Lung (tissue), 12 donors: ENCODE measurements around the gene PSEN2. TPM values are rescaled to one million over a fixed set of nuclear protein-coding genes. Genes with fewer than 3 reads are reported as not detected.

Source experiments
- ATAC-seq: fragments of 200-7000 bp; cut with Tn5 transposase; one replicate; pipeline ENCODE4 v1.9.1; 2020; ENCODE audit warnings: moderate number of reproducible peaks; ENCODE audit not compliant: insufficient read depth, low FRiP score
- DNase-seq, 3 donors: peaks; one replicate each; pipeline ENCODE4 v3.0.0-alpha.2; 2013 to 2017
- H3K27ac ChIP-seq, 2 donors: one replicate each; pipeline ENCODE4 v1.5.1; 2013; ENCODE audit warnings: mild to moderate bottlenecking in 2 of 2, moderate library complexity in 2 of 2, control low read depth in 1 of 2, inconsistent platforms in 1 of 2, low read depth in 1 of 2, low read length in 1 of 2
- H3K27me3 ChIP-seq, 3 donors: one replicate each; pipeline ENCODE4 v1.5.1; 2013; ENCODE audit warnings: low read length in 2 of 3; ENCODE audit not compliant: control insufficient read depth in 3 of 3, insufficient read depth in 3 of 3
- H3K36me3 ChIP-seq, 4 donors: one replicate each; pipeline ENCODE4 v1.5.1; 2013; ENCODE audit warnings: low read length in 4 of 4, mild to moderate bottlenecking in 1 of 4, moderate library complexity in 1 of 4; ENCODE audit not compliant: control insufficient read depth in 4 of 4, insufficient read depth in 4 of 4
- H3K4me1 ChIP-seq, 5 donors: one replicate each; pipeline ENCODE4 v1.5.1; 2013; ENCODE audit warnings: low read length in 5 of 5, mild to moderate bottlenecking in 2 of 5, moderate library complexity in 1 of 5; ENCODE audit not compliant: control insufficient read depth in 5 of 5, insufficient read depth in 5 of 5
- H3K4me3 ChIP-seq: one replicate; pipeline ENCODE4 v1.5.1; 2013; ENCODE audit warnings: mild to moderate bottlenecking, control low read depth, moderate library complexity
- H3K9ac ChIP-seq, 2 donors: one replicate each; pipeline ENCODE4 v1.5.1; 2013; ENCODE audit warnings: low read length in 2 of 2, control low read depth in 1 of 2; ENCODE audit not compliant: insufficient read depth in 1 of 2
- H3K9me3 ChIP-seq, 4 donors: one replicate each; pipeline ENCODE4 v1.5.1; 2013; ENCODE audit warnings: low read length in 3 of 4, mild to moderate bottlenecking in 1 of 4, moderate library complexity in 1 of 4; ENCODE audit not compliant: control insufficient read depth in 4 of 4, insufficient read depth in 3 of 4
- WGBS, 2 donors: extraction: QIAGEN DNeasy Blood & Tissue Kit; methylation state at CpG; one replicate each; pipeline ENCODE4 v1.1.7; 2013; 5-methylcytosine and 5-hydroxymethylcytosine counted together
- polyA plus RNA-seq, 2 donors: library from polyadenylated mRNA; stranded (reverse); fragments of 200-250 nt; gene quantifications; one replicate each; pipeline ENCODE4 v1.2.1, GENCODE V29; 2013
- total RNA-seq, 2 donors: library from RNA; depleted of rRNA in 1 of 2; stranded (reverse); fragments of >200 nt in 1 of 2; gene quantifications; one replicate each; pipeline ENCODE4 v1.2.1, GENCODE V29; 2014 to 2021
- TF ChIP-seq, protein P1 (sequence below): IDR thresholded peaks from 2 replicates; pipeline ENCODE4 v1.5.1; 2012; ENCODE audit warnings: mild to moderate bottlenecking; ENCODE audit errors: control extremely low read depth, extremely low read depth
- donor health status: control.
- donor health status: control.
- donor health status: Bipolar disorder and iron deficiency.
- donor health status: healthy.
- donor health status: DM: yes; HTN: yes; CAD: no.

The PSEN2 gene
- total and polyA plus RNA-seq, 4 donors: 16.4 to 28.1 (median 18.7) TPM

DNA sequence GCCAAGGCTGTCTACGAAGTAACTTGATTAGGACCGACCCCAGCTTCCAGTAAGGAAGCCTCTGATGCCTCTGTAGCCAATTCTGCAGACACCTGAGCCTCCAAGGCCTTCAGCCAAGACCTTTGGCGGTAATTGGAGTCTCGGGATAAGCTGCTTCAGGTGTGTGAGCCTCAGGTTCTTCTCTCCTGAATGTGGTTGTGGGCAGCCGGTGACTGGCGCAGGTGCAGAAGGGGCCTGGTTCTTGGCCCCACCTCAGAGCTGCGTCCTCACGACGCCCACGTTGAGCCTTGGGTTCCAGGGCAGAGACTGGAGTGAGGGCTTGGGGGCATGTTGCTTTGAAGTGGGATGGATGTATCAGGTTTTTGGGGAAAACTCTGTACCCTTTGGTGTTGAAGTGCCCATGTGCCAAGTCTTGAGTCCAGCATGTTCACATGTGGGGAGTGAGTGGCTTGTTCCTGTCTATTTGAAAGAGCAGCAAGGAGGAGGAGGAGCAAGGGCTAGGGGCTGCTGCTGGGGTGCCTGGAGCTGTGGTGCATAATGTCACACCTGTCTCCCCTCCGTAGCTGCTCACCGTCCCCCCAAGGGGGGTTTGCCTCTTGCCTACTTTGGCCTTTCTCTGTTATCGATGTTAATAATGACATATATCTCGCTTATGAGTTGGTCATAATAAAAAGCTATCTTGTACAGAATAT, 1.4 kb downstream of the PSEN2 start:
- no peak for ATAC-seq
- H3K9ac ChIP-seq: peak overlapping the region in 1 of 2 donors; percentile 68
- 84 to 88% methylated on average over 14 of the region's 14 CpGs for WGBS, 2 donors
- TF ChIP-seq, protein P1, sequence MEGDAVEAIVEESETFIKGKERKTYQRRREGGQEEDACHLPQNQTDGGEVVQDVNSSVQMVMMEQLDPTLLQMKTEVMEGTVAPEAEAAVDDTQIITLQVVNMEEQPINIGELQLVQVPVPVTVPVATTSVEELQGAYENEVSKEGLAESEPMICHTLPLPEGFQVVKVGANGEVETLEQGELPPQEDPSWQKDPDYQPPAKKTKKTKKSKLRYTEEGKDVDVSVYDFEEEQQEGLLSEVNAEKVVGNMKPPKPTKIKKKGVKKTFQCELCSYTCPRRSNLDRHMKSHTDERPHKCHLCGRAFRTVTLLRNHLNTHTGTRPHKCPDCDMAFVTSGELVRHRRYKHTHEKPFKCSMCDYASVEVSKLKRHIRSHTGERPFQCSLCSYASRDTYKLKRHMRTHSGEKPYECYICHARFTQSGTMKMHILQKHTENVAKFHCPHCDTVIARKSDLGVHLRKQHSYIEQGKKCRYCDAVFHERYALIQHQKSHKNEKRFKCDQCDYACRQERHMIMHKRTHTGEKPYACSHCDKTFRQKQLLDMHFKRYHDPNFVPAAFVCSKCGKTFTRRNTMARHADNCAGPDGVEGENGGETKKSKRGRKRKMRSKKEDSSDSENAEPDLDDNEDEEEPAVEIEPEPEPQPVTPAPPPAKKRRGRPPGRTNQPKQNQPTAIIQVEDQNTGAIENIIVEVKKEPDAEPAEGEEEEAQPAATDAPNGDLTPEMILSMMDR: no peak
- no peaks in the 10 kb centered on the region for H3K36me3 ChIP-seq
- H3K27me3 ChIP-seq: peaks cover 0 to 12% (median 0%) of the 10 kb centered on the region in 3 donors
- no peaks in the 10 kb centered on the region for H3K9me3 ChIP-seq
- no peak overlapping the region for H3K27ac ChIP-seq
- peaks cover 0 to 18% (median 9%) of the 10 kb centered on the region in 5 donors for H3K4me1 ChIP-seq
- H3K4me3 ChIP-seq: peak overlapping the region; percentile 72
- DNase-seq: no peak

DNA sequence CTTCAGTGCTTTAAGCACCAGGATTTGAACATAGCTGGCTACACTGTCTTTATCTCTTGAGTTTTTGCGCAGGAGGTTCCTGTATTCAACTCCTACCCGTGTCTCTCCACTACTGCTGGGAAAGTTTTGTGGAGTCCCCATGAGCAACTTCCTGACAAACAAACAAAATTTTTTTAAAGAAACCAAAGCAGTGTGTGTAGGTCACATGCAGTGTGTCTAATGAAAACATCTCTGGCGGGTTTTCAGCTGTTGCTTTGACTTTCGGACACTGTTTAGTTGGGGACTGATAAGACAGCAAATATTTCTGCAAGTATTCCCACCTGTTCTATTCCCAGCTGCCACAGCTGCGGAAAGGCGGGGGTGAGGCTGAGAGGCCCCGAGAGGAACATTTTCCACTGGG, 2.0 kb downstream of the PSEN2 start:
- peak in 2 of 3 donors; percentile 20 to 25 for DNase-seq
- H3K4me1 ChIP-seq: peaks cover 0 to 18% (median 9%) of the 10 kb centered on the region in 5 donors
- no peak overlapping the region for H3K27ac ChIP-seq
- TF ChIP-seq, protein P1: no peak
- WGBS, 2 donors: 61 to 64% methylated on average over 7 of the region's 7 CpGs
- H3K36me3 ChIP-seq: peaks cover 0 to 2% (median 0%) of the 10 kb centered on the region in 4 donors
- no peak overlapping the region for H3K4me3 ChIP-seq
- H3K9ac ChIP-seq: no peak overlapping the region
- ATAC-seq: no peak
- H3K9me3 ChIP-seq: no peaks in the 10 kb centered on the region
- peaks cover 0 to 12% (median 0%) of the 10 kb centered on the region in 3 donors for H3K27me3 ChIP-seq

DNA sequence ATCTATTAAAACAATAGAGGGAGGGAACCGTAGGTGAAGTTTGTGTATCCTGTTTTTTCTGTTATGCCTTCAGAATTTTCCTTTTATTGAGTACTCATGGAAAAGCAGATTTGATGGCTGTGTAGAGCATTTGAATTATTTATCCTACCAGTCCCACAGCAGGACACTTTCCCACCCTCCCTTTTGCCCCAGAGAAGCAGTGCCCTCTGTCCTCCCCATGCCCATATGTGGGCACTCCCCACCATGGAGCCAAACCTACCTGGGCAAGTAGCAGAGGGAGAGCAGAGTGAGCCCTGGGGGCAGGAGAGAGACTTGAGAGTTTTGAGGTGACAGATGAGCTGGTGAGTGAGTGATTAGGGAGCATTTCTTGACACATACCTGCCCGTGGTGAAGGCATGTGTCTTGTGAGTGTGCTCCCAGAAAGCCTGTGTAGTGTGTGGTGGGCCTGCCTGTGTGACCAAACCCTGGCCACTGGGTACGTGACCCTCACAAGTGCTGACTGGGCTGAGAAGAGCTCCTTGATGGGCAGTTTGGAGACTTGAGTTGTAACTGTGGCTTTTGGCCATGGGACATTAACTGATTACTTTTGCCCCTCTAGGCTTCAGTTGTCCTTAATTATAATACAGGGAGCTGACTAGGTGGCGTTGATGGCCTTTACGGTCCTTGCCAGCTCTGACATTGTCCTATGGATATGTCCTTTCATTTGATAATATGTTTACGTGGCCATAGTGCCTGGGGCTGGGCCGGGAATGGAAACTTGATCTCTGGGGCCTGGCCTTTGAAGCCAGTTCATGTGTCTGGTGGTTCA, 3.6 kb downstream of the PSEN2 start:
- peaks cover 0 to 18% (median 9%) of the 10 kb centered on the region in 5 donors for H3K4me1 ChIP-seq
- DNase-seq (no peak), ATAC-seq (no peak)
- H3K27me3 ChIP-seq: peaks cover 0 to 12% (median 0%) of the 10 kb centered on the region in 3 donors
- no peak overlapping the region for H3K9ac ChIP-seq
- H3K27ac ChIP-seq: no peak overlapping the region
- no peak overlapping the region for H3K4me3 ChIP-seq
- H3K36me3 ChIP-seq: peaks cover 0 to 10% (median 0%) of the 10 kb centered on the region in 4 donors
- peaks cover 0 to 2% (median 0%) of the 10 kb centered on the region in 4 donors for H3K9me3 ChIP-seq
- TF ChIP-seq, protein P1: no peak
- 84 to 86% methylated on average over 7 of the region's 7 CpGs for WGBS, 2 donors
